Measurements from ENCODE around the gene STH.

Gene STH

GRCh38 chr17:46028981-46029565, 30.0 kb downstream of the STH start:
- DNase-seq = no peak

GRCh38 chr17:46029627-46030026, 30.6 kb downstream of the STH start:
- no peak for DNase-seq

- DNase-seq = no peak
Observed at GRCh38 chr17:46030752-46031151, 31.7 kb downstream of the STH start.

GRCh38 chr17:46031440-46031839, 32.4 kb downstream of the STH start:
- DNase-seq = no peak

GRCh38 chr17:46031920-46032319, 32.9 kb downstream of the STH start:
- DNase-seq = no peak

- no peak for DNase-seq
Observed at GRCh38 chr17:46032909-46033308, 33.9 kb downstream of the STH start.

GRCh38 chr17:46033392-46033791, 34.3 kb downstream of the STH start:
- DNase-seq = no peak

- no peak for DNase-seq
Observed at GRCh38 chr17:46035112-46035818, 36.2 kb downstream of the STH start.

GRCh38 chr17:46036491-46036890, 37.4 kb downstream of the STH start:
- no peak for DNase-seq

GRCh38 chr17:46037722-46038255, 38.7 kb downstream of the STH start:
- DNase-seq = no peak

GRCh38 chr17:46038414-46038813, 39.4 kb downstream of the STH start:
- no peak for DNase-seq

GRCh38 chr17:46038937-46039336, 39.9 kb downstream of the STH start:
- no peak for DNase-seq

- DNase-seq = no peak
Observed at GRCh38 chr17:46039592-46040186, 40.6 kb downstream of the STH start.

- DNase-seq = no peak
Observed at GRCh38 chr17:46042246-46042645, 43.2 kb downstream of the STH start.

- DNase-seq = no peak
Observed at GRCh38 chr17:46042925-46043324, 43.9 kb downstream of the STH start.

- no peak for DNase-seq
Observed at GRCh38 chr17:46043606-46044005, 44.6 kb downstream of the STH start.

- peak; percentile 51 for DNase-seq
Observed at GRCh38 chr17:46044286-46044928, 45.4 kb downstream of the STH start.

GRCh38 chr17:46044989-46045388, 45.9 kb downstream of the STH start:
- DNase-seq = no peak

- DNase-seq = no peak
Observed at GRCh38 chr17:46045639-46046038, 46.6 kb downstream of the STH start.

GRCh38 chr17:46046957-46047356, 47.9 kb downstream of the STH start:
- no peak for DNase-seq

GRCh38 chr17:46047398-46047797, 48.3 kb downstream of the STH start:
- DNase-seq = no peak

- DNase-seq = no peak
Observed at GRCh38 chr17:46047856-46048255, 48.8 kb downstream of the STH start.
